ENCODE data around the gene P4HA3. TPM values are rescaled to one million over a fixed set of nuclear protein-coding genes. Genes with fewer than 3 reads are reported as not detected.

The P4HA3 gene
- total RNA-seq, 1 experiment from 2014 or later = 0.93 TPM

GRCh38 chr11:74220376-74220775 is 91.1 kb downstream of the P4HA3 start:
- DNase-seq (ENCODE audit: unreplicated experiment) = no peak
- H3K4me1 Mint-ChIP-seq (ENCODE audit: insufficient read depth, unreplicated experiment) = peaks cover 5% of the 10 kb centered on the region
- H3K4me3 Mint-ChIP-seq (ENCODE audit: unreplicated experiment) = no peak overlapping the region
- ChIA-PET POLR2A (interaction anchor here (0.7 to 1.0 kb wide), 3 partner anchors 9 to 49 kb away, joined by 3 to 5 read pairs (median 3); partner anchors contain the start of genes C2CD3 and PPME1), CTCF (interaction anchor here (0.6 kb wide), 1 partner anchor 1438 kb away, joined by 3 read pairs; no protein-coding TSS in a partner anchor)
- peaks cover 7% of the 10 kb centered on the region for H3K9me3 Mint-ChIP-seq (ENCODE audit: unreplicated experiment)
- TF ChIP-seq CTCF (IDR thresholded peaks at IDR 0.05; ENCODE audit: unreplicated experiment) = no peak
- BruUV-seq (replicated peaks) = no TSS peak
- no peak overlapping the region for H3K27ac Mint-ChIP-seq (ENCODE audit: low read depth, unreplicated experiment)
- intact Hi-C loops (cut with micrococcal nuclease) = no loop called here
- H3K36me3 Mint-ChIP-seq (ENCODE audit: insufficient read depth, unreplicated experiment) = peaks cover 21% of the 10 kb centered on the region
- no peaks in the 10 kb centered on the region for H3K27me3 Mint-ChIP-seq (ENCODE audit: insufficient read depth, unreplicated experiment)

Other genes starting within 250 kb of the P4HA3 start
- gene C2CD3, start 140.6 kb downstream of the P4HA3 start, total RNA-seq (2022) = 18.7 and 23.2 TPM in 2 replicates
- 36.3 and 38.1 TPM in 2 replicates for gene PPME1, start 140.4 kb downstream of the P4HA3 start, total RNA-seq (2022)
- gene PGM2L1, start 86.8 kb upstream of the P4HA3 start, total RNA-seq (2022) = 0.59 and 0.75 TPM in 2 replicates
- not detected in 2 replicates for gene KCNE3, start 155.9 kb upstream of the P4HA3 start, total RNA-seq (2022)
- 3.0 and 7.9 TPM in 2 replicates for gene LIPT2, start 182.1 kb upstream of the P4HA3 start, total RNA-seq (2022)